Osteoblast (primary cell): Measurements from ENCODE around the gene PNKD. TPM values are rescaled to one million over a fixed set of nuclear protein-coding genes. Genes with fewer than 3 reads are reported as not detected.
"Not testable (repeated sequence)": the region's sequence is repeated elsewhere in the genome, so short reads cannot be mapped to it uniquely, and the experiment has no call there.

Experiments used
- DNase-seq: peaks from one replicate; pipeline ENCODE4 v3.0.0; 2011; ENCODE audit warnings: low spot score, mixed read lengths; ENCODE audit not compliant: insufficient read length; ENCODE audit errors: missing footprints
- H2AFZ ChIP-seq: 2 replicates; pipeline ENCODE4 v1.6.0; 2011; ENCODE audit warnings: mild to moderate bottlenecking, low read length
- H3K27ac ChIP-seq: 2 replicates; pipeline ENCODE4 v1.5.1; 2011; ENCODE audit warnings: mild to moderate bottlenecking, low read depth, low read length, moderate library complexity
- H3K27me3 ChIP-seq: 2 replicates; pipeline ENCODE4 v1.6.0; 2012; ENCODE audit warnings: mild to moderate bottlenecking, control low read depth, inconsistent platforms, low read length, moderate library complexity; ENCODE audit not compliant: insufficient read depth
- H3K36me3 ChIP-seq: 2 replicates; pipeline ENCODE4 v1.5.1; 2011; ENCODE audit warnings: mild to moderate bottlenecking, low read length, control low read depth, moderate library complexity; ENCODE audit not compliant: insufficient read depth
- H3K4me1 ChIP-seq: 2 replicates; pipeline ENCODE4 v1.5.1; 2011; ENCODE audit warnings: mild to moderate bottlenecking, low read length, control low read depth, moderate library complexity; ENCODE audit not compliant: insufficient read depth
- H3K4me2 ChIP-seq: 2 replicates; pipeline ENCODE4 v1.6.0; 2011; ENCODE audit warnings: mild to moderate bottlenecking, low read length; ENCODE audit not compliant: insufficient read depth
- H3K4me3 ChIP-seq: fragments of 200-600 bp; sonication (generic); 3 replicates; pipeline ENCODE4 v1.5.1; 2012; ENCODE audit warnings: mild to moderate bottlenecking, low read length, inconsistent platforms; ENCODE audit not compliant: insufficient read depth
- H3K79me2 ChIP-seq: 2 replicates; pipeline ENCODE4 v1.6.0; 2012; ENCODE audit warnings: mild to moderate bottlenecking, low read length, control low read depth, inconsistent platforms; ENCODE audit not compliant: insufficient read depth
- H3K9me3 ChIP-seq: 2 replicates; pipeline ENCODE4 v1.5.1; 2011; ENCODE audit warnings: low read depth, low read length, control low read depth
- H4K20me1 ChIP-seq: 2 replicates; pipeline ENCODE4 v1.6.0; 2012; ENCODE audit warnings: mild to moderate bottlenecking, low read length, control low read depth; ENCODE audit not compliant: insufficient read depth
- CTCF ChIP-seq: IDR thresholded peaks from 2 replicates; pipeline ENCODE4 v1.5.1; 2011; ENCODE audit warnings: mild to moderate bottlenecking, low read depth, low read length, moderate library complexity; ENCODE audit errors: extremely low read depth
- total RNA-seq: library from RNA; depleted of rRNA; stranded (reverse); fragments of >200 nt; gene quantifications from 2 replicates; pipeline ENCODE4 v1.2.3, GENCODE V29; 2012

The PNKD gene
- total RNA-seq, 1 donor, result 23.2 TPM

- peak; percentile 6 for DNase-seq
- Histone ChIP-seq H3K27me3 (no peaks in the 10 kb centered on the region), H3K9me3 (no peaks in the 10 kb centered on the region), H3K4me1 (no peaks in the 10 kb centered on the region), H4K20me1 (no peaks in the 10 kb centered on the region), H3K79me2 (no peaks in the 10 kb centered on the region), H3K4me3 (no peak overlapping the region), H3K27ac (no peak overlapping the region), H3K36me3 (no peaks in the 10 kb centered on the region), H2AFZ (no peak overlapping the region), H3K4me2 (no peak overlapping the region)
- no peak for TF ChIP-seq CTCF
Observed at GRCh38 chr2:218306184-218306920, 36.0 kb downstream of the PNKD start.

- no peaks in the 10 kb centered on the region for H4K20me1 ChIP-seq
- TF ChIP-seq CTCF, result no peak
- no peaks in the 10 kb centered on the region for H3K9me3 ChIP-seq
- no peaks in the 10 kb centered on the region for H3K27me3 ChIP-seq
- no peak overlapping the region for H3K4me2 ChIP-seq
- H3K36me3 ChIP-seq, result no peaks in the 10 kb centered on the region
- H2AFZ ChIP-seq, result no peak overlapping the region
- H3K4me1 ChIP-seq, result no peaks in the 10 kb centered on the region
- H3K79me2 ChIP-seq, result no peaks in the 10 kb centered on the region
- H3K27ac ChIP-seq, result no peak overlapping the region
- no peak overlapping the region for H3K4me3 ChIP-seq
- DNase-seq, result no peak
Observed at GRCh38 chr2:218307415-218308090, 37.2 kb downstream of the PNKD start.

GRCh38 chr2:218310853-218311540, 40.7 kb downstream of the PNKD start:
- no peaks in the 10 kb centered on the region for H3K79me2 ChIP-seq
- no peak overlapping the region for H3K27ac ChIP-seq
- no peaks in the 10 kb centered on the region for H3K36me3 ChIP-seq
- H3K4me3 ChIP-seq, result no peak overlapping the region
- H3K4me1 ChIP-seq, result no peaks in the 10 kb centered on the region
- H3K9me3 ChIP-seq, result no peaks in the 10 kb centered on the region
- no peaks in the 10 kb centered on the region for H3K27me3 ChIP-seq
- no peaks in the 10 kb centered on the region for H4K20me1 ChIP-seq
- H3K4me2 ChIP-seq, result no peak overlapping the region
- no peak for TF ChIP-seq CTCF
- no peak for DNase-seq
- H2AFZ ChIP-seq, result no peak overlapping the region

GRCh38 chr2:218311541-218312266, 41.4 kb downstream of the PNKD start:
- not testable (repeated sequence) for H3K4me2 ChIP-seq, H3K4me1 ChIP-seq, H3K4me3 ChIP-seq, H3K9me3 ChIP-seq, H3K27ac ChIP-seq, H4K20me1 ChIP-seq, H3K36me3 ChIP-seq, H3K79me2 ChIP-seq, H2AFZ ChIP-seq, H3K27me3 ChIP-seq, DNase-seq
